Activated T-helper 2 cell treated with anti-CD3 and anti-CD28 coated beads, Interferon-gamma antibody, Interleukin-2, Interleukin-4, amounts not matched to agents 10 μg/mL and 5 μg/mL and 100 μg/mL, durations not matched to agents 14 hours and 24 hours and 36 hours (primary cell): ENCODE data around the gene CCDC185. TPM values are rescaled to one million over a fixed set of nuclear protein-coding genes. Genes with fewer than 3 reads are reported as not detected.

Experiments used
- DNase-seq: peaks from one replicate; pipeline ENCODE4 v3.0.0; 2021; ENCODE audit warnings: low spot score
- H3K27ac Mint-ChIP-seq: one replicate; pipeline ENCODE4 v1.8.0; 2021; ENCODE audit warnings: mixed read lengths
- H3K27me3 Mint-ChIP-seq: one replicate; pipeline ENCODE4 v1.8.0; 2021; ENCODE audit warnings: low read depth, mixed read lengths
- H3K36me3 Mint-ChIP-seq: one replicate; pipeline ENCODE4 v1.8.0; 2021; ENCODE audit warnings: low read depth, mixed read lengths
- H3K4me1 Mint-ChIP-seq: one replicate; pipeline ENCODE4 v1.8.0; 2021; ENCODE audit warnings: low read depth, mixed read lengths
- H3K4me3 Mint-ChIP-seq: one replicate; pipeline ENCODE4 v1.8.0; 2021; ENCODE audit warnings: low read depth, mild to moderate bottlenecking, moderate library complexity, mixed read lengths
- H3K9me3 Mint-ChIP-seq: one replicate; pipeline ENCODE4 v1.8.0; 2021; ENCODE audit warnings: mixed read lengths
- intact Hi-C: fragments of 100-400 bp; cut with micrococcal nuclease; formaldehyde crosslinking; loops from one replicate; pipeline ENCODE4 v1.15.1; 2023
- total RNA-seq: library from RNA; stranded (reverse); gene quantifications from 2 replicates; pipeline ENCODE4 v1.2.3, GENCODE V29; 2022

Gene CCDC185
- total RNA-seq, 1 donor from 2014 or later: not detected

- no peak overlapping the region for H3K4me3 Mint-ChIP-seq
- DNase-seq: no peak
- H3K27ac Mint-ChIP-seq: no peak overlapping the region
- no peaks in the 10 kb centered on the region for H3K36me3 Mint-ChIP-seq
- intact Hi-C loops: no loop called here
- H3K27me3 Mint-ChIP-seq: no peaks in the 10 kb centered on the region
- no peaks in the 10 kb centered on the region for H3K9me3 Mint-ChIP-seq
- H3K4me1 Mint-ChIP-seq: no peaks in the 10 kb centered on the region
These were observed 29.7 kb downstream of the CCDC185 start for GRCh38 chr1:223422911-223423310.

DNA sequence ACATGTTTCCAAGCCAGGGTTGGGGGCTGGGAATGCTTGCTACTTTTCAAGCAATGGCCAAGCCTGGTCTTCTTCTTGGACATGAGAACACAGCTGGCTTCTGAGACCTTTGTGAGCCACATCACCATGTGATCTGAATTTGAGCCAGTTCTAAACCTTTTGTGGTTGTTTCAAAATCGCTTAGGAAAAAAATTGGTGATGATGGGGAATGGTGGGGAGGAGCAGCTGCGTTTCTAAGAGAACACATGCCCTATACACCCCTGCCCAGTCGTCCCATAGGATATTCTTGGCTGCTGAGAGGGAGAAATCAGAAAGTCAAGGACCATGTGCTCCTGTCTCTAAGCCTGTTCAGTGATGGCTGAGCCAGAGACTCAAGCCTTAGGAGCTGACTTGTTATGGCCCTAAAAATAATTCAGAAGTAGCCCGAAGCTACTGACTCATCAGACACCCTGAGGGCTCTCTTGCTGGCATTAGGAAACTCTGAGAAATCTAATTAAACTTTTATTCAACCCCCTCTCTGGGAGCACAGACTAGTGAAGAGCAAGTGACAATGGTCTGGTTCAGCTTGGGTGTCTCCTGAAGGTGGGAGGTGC is 30.5 kb downstream of the CCDC185 start:
- H3K9me3 Mint-ChIP-seq: peaks cover 3% of the 10 kb centered on the region
- no peaks in the 10 kb centered on the region for H3K4me1 Mint-ChIP-seq
- H3K27ac Mint-ChIP-seq: no peak overlapping the region
- intact Hi-C loops: no loop called here
- H3K27me3 Mint-ChIP-seq: no peaks in the 10 kb centered on the region
- no peak overlapping the region for H3K4me3 Mint-ChIP-seq
- H3K36me3 Mint-ChIP-seq: no peaks in the 10 kb centered on the region
- no peak for DNase-seq

DNA sequence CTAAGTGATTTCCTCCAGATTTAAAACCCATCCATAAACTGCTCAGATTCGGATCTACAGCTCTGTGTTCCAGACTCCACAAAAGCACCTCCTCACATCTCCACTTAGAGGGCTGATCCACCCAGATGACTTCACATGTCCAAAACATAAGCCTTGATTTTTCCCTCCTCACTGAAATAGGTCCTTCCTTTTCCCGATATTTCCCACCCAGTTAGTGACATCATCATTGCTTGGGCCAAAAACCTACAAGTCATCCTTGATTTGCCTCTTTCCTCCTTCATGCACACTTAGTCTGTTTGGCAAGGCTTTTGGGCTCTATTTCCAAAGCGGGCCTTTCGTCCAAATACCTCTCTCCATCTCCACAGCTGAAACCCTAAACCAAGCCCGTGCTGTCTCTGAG is 32.3 kb downstream of the CCDC185 start:
- no peaks in the 10 kb centered on the region for H3K27me3 Mint-ChIP-seq
- H3K4me1 Mint-ChIP-seq: no peaks in the 10 kb centered on the region
- H3K27ac Mint-ChIP-seq: no peak overlapping the region
- intact Hi-C loops: no loop called here
- peaks cover 3% of the 10 kb centered on the region for H3K9me3 Mint-ChIP-seq
- no peak overlapping the region for H3K4me3 Mint-ChIP-seq
- H3K36me3 Mint-ChIP-seq: no peaks in the 10 kb centered on the region
- DNase-seq: no peak

GRCh38 chr1:223426936-223427335 is 33.7 kb downstream of the CCDC185 start:
- peaks cover 3% of the 10 kb centered on the region for H3K9me3 Mint-ChIP-seq
- no peak overlapping the region for H3K4me3 Mint-ChIP-seq
- H3K4me1 Mint-ChIP-seq: no peaks in the 10 kb centered on the region
- H3K36me3 Mint-ChIP-seq: no peaks in the 10 kb centered on the region
- no peak for DNase-seq
- H3K27me3 Mint-ChIP-seq: no peaks in the 10 kb centered on the region
- H3K27ac Mint-ChIP-seq: no peak overlapping the region
- intact Hi-C loops: no loop called here

- Mint-ChIP-seq H3K4me1 (no peaks in the 10 kb centered on the region), H3K27ac (no peak overlapping the region), H3K36me3 (no peaks in the 10 kb centered on the region), H3K27me3 (no peaks in the 10 kb centered on the region), H3K4me3 (no peak overlapping the region), H3K9me3 (peaks cover 3% of the 10 kb centered on the region)
- DNase-seq: no peak
- intact Hi-C loops: no loop called here
These were observed 36.1 kb downstream of the CCDC185 start for GRCh38 chr1:223429313-223429731.

DNA sequence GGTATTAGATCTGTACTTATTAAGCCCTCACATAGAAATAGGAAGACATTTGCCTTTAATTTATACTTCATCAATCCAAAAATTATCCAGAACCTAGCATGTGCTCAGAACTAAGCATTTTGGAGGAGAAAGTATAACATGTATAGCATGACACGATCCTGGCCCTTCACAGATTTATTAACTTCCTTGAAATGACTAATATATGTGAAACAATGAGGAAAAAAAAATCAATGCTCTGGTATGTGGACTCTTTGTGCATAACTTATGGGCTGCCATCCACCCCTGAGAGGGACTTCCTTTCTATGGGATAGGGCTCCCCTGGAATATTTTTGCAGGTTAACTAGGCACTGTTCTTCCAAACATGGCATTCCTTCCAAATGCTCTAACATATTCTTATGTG is 36.6 kb downstream of the CCDC185 start:
- intact Hi-C loops: no loop called here
- DNase-seq: no peak
- Mint-ChIP-seq H3K27ac (no peak overlapping the region), H3K4me1 (no peaks in the 10 kb centered on the region), H3K27me3 (no peaks in the 10 kb centered on the region), H3K36me3 (no peaks in the 10 kb centered on the region), H3K4me3 (no peak overlapping the region), H3K9me3 (peaks cover 3% of the 10 kb centered on the region)

DNA sequence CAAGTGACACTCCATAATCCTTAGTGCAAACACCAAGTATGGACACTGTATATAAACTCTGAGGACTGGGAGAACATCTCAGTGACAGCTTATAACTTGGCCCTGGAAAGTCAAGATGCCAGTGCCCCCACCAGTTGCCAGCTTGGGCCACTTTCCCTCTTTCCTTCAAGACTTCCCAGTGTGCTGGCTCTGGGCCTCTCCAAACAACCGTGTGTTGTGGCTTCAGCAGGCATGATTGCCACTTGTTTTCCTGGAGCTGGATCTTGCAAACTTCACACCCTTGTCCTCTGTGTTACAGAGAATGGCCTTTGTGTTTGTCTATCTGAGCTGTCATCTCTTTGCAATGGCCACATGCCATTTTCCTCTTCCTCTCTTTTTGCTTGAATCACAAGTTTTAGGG is 37.0 kb downstream of the CCDC185 start:
- Mint-ChIP-seq H3K36me3 (no peaks in the 10 kb centered on the region), H3K4me1 (no peaks in the 10 kb centered on the region), H3K27me3 (no peaks in the 10 kb centered on the region), H3K9me3 (peaks cover 3% of the 10 kb centered on the region), H3K27ac (no peak overlapping the region), H3K4me3 (no peak overlapping the region)
- DNase-seq: no peak
- intact Hi-C loops: no loop called here

- Mint-ChIP-seq H3K36me3 (no peaks in the 10 kb centered on the region), H3K9me3 (peaks cover 7% of the 10 kb centered on the region), H3K4me3 (no peak overlapping the region), H3K27me3 (no peaks in the 10 kb centered on the region), H3K4me1 (no peaks in the 10 kb centered on the region), H3K27ac (no peak overlapping the region)
- intact Hi-C loops: no loop called here
- DNase-seq: no peak
These were observed 43.9 kb downstream of the CCDC185 start for GRCh38 chr1:223437151-223437550.

GRCh38 chr1:223443397-223443796 is 50.2 kb downstream of the CCDC185 start:
- Mint-ChIP-seq H3K27ac (no peak overlapping the region), H3K27me3 (no peaks in the 10 kb centered on the region), H3K4me3 (no peak overlapping the region), H3K9me3 (peaks cover 38% of the 10 kb centered on the region), H3K4me1 (no peaks in the 10 kb centered on the region), H3K36me3 (no peaks in the 10 kb centered on the region)
- intact Hi-C loops: no loop called here
- DNase-seq: no peak

- no peaks in the 10 kb centered on the region for H3K27me3 Mint-ChIP-seq
- no peak for DNase-seq
- no peaks in the 10 kb centered on the region for H3K36me3 Mint-ChIP-seq
- H3K4me3 Mint-ChIP-seq: no peak overlapping the region
- intact Hi-C loops: no loop called here
- H3K9me3 Mint-ChIP-seq: peaks cover 38% of the 10 kb centered on the region
- no peaks in the 10 kb centered on the region for H3K4me1 Mint-ChIP-seq
- H3K27ac Mint-ChIP-seq: no peak overlapping the region
These were observed 51.2 kb downstream of the CCDC185 start for GRCh38 chr1:223444411-223444810.

Other genes with a start within 250 kb of the CCDC185 start
- 0.18 and 0.34 TPM in 2 replicates for gene SUSD4, start 29.2 kb upstream of the CCDC185 start, total RNA-seq